Epithelial cell of proximal tubule (primary cell): ENCODE results near the gene SPATA31D1. TPM values are rescaled to one million over a fixed set of nuclear protein-coding genes. Genes with fewer than 3 reads are reported as not detected.

ENCODE experiments used
- DNase-seq: peaks from one replicate; pipeline ENCODE4 v3.0.0-alpha.2; 2011; ENCODE audit warnings: low read depth
- H3K4me3 ChIP-seq: 2 replicates; pipeline ENCODE4 v1.5.1; 2011; ENCODE audit warnings: low read depth, mild to moderate bottlenecking, low read length
- CTCF ChIP-seq: conservative IDR thresholded peaks from 2 replicates; pipeline ENCODE4 v1.5.1; 2012; ENCODE audit warnings: low read depth, mild to moderate bottlenecking, low read length
- total RNA-seq: library from RNA; depleted of rRNA; stranded (reverse); fragments of >200 nt; gene quantifications from 2 replicates; pipeline ENCODE4 v1.2.3, GENCODE V29; 2015

Gene SPATA31D1
- total RNA-seq, 1 donor from 2014 or later, result not detected

GRCh38 chr9:82036086-82036485 lies 47.5 kb downstream of the SPATA31D1 start:
- DNase-seq, result no peak
- no peak overlapping the region for H3K4me3 ChIP-seq
- TF ChIP-seq CTCF, result no peak

GRCh38 chr9:82037126-82037525 lies 48.6 kb downstream of the SPATA31D1 start:
- no peak for TF ChIP-seq CTCF
- no peak for DNase-seq
- H3K4me3 ChIP-seq, result no peak overlapping the region

GRCh38 chr9:82038897-82039296 lies 50.3 kb downstream of the SPATA31D1 start:
- H3K4me3 ChIP-seq, result no peak overlapping the region

More at GRCh38 chr9:82038897-82039296, 50.3 kb downstream of the SPATA31D1 start:
- no peak for TF ChIP-seq CTCF
- DNase-seq, result no peak

Other genes starting within 250 kb of the SPATA31D1 start
- not detected in 2 replicates for gene SPATA31D4, start 60.3 kb upstream of the SPATA31D1 start, total RNA-seq
- not detected in 2 replicates for gene SPATA31D3, start 45.3 kb upstream of the SPATA31D1 start, total RNA-seq